ENCODE data around the gene PRKCG. TPM values are rescaled to one million over a fixed set of nuclear protein-coding genes. Genes with fewer than 3 reads are reported as not detected.

Gene PRKCG
- polyA plus RNA-seq, 1 experiment: not detected

DNA sequence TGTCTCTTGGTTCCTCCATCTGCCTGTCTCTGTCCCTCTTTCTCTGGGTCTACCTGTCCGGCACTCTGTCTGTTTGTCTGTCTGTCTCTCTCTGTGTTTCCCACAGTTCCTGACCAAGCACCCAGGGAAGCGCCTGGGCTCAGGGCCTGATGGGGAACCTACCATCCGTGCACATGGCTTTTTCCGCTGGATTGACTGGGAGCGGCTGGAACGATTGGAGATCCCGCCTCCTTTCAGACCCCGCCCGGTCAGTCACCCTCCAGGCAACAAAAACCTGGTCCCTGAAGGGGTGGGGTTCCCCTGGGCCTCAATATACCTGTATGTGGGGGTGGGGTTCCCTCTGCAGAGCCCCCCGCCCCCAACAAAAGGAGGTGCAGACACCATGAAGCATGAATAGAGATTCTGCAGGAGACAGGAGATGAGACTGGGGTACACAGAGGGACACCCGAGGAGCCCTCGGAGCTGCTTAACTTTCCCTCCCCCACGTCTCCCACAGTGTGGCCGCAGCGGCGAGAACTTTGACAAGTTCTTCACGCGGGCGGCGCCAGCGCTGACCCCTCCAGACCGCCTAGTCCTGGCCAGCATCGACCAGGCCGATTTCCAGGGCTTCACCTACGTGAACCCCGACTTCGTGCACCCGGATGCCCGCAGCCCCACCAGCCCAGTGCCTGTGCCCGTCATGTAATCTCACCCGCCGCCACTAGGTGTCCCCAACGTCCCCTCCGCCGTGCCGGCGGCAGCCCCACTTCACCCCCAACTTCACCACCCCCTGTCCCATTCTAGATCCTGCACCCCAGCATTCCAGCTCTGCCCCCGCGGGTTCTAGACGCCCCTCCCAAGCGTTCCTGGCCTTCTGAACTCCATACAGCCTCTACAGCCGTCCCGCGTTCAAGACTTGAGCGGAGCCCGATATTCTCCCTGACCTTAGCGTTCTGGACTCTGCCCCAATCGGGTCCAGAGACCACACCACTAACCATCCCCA, 24.5 kb downstream of the PRKCG start:
- POLR2A ChIA-PET: no interaction called here
- TF ChIP-seq CTCF (IDR thresholded peaks at IDR 0.05; ENCODE audit: insufficient read depth, low read depth, low read length): peak; percentile 92
- CTCF ChIA-PET: interaction anchor here (0.6 to 2.8 kb wide), 14 partner anchors 10 to 532 kb away, joined by 3 to 31 read pairs (median 4); no protein-coding TSS in a partner anchor
- Histone ChIP-seq H3K27me3 (ENCODE audit: control insufficient read depth, insufficient read depth, low read length) (peaks cover 33% of the 10 kb centered on the region), H3K36me3 (ENCODE audit: control insufficient read depth, insufficient read depth, low read length) (no peaks in the 10 kb centered on the region), H3K4me3 (ENCODE audit: low read depth, low read length) (no peak overlapping the region)
- DNase-seq (ENCODE audit: low read depth): no peak

DNA sequence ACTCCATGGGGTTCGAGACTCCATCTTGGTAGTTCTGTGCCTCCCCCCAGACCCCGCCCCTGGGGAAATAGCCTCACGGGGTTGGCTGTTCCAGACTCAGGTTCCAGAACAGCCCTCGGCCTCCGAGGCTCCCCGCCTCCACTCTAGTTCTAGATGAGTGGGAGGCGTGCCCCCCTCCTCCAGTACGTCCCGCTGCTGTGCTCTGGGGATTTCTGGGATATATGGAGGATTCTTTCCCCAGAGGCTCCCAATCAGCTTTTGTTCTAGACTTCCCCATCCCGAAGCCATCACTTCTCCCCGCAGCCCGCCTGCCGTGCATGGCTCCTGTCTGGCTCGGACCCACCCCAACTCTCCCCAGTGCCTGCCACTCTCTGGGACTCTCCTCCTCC, 25.2 kb downstream of the PRKCG start:
- ChIA-PET POLR2A (no interaction called here), CTCF (interaction anchor here (0.6 to 2.8 kb wide), 12 partner anchors 10 to 532 kb away, joined by 3 to 31 read pairs (median 4); no protein-coding TSS in a partner anchor)
- H3K4me3 ChIP-seq (ENCODE audit: low read depth, low read length): no peak overlapping the region
- no peak for TF ChIP-seq CTCF (IDR thresholded peaks at IDR 0.05; ENCODE audit: insufficient read depth, low read depth, low read length)
- H3K36me3 ChIP-seq (ENCODE audit: control insufficient read depth, insufficient read depth, low read length): no peaks in the 10 kb centered on the region
- DNase-seq (ENCODE audit: low read depth): no peak
- H3K27me3 ChIP-seq (ENCODE audit: control insufficient read depth, insufficient read depth, low read length): peaks cover 35% of the 10 kb centered on the region

DNA sequence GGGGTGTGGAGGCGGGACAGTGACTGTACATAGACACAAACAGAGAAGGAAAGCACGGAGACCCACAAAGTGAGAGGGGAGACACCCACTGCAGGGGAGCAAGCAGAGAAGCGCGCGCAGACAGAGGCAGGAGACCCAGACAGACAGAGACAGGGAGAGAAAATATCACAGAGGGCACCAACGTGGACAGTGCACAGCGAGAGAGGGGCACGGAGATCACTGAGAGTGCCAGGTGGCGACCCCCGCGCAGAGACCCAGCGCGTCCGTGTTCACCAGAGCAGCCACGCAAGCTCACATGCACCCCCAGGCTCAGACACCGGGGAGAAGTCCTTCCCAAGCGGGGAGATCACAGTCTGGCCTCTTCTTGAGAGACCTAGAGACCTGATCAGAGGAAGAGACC, 25.7 kb downstream of the PRKCG start:
- POLR2A ChIA-PET: no interaction called here
- no peak for TF ChIP-seq CTCF (IDR thresholded peaks at IDR 0.05; ENCODE audit: insufficient read depth, low read depth, low read length)
- CTCF ChIA-PET: interaction anchor here (0.9 to 2.8 kb wide), 7 partner anchors 9 to 122 kb away, joined by 4 to 31 read pairs (median 4); no protein-coding TSS in a partner anchor
- no peak for DNase-seq (ENCODE audit: low read depth)
- Histone ChIP-seq H3K27me3 (ENCODE audit: control insufficient read depth, insufficient read depth, low read length) (peaks cover 35% of the 10 kb centered on the region), H3K4me3 (ENCODE audit: low read depth, low read length) (no peak overlapping the region), H3K36me3 (ENCODE audit: control insufficient read depth, insufficient read depth, low read length) (no peaks in the 10 kb centered on the region)

DNA sequence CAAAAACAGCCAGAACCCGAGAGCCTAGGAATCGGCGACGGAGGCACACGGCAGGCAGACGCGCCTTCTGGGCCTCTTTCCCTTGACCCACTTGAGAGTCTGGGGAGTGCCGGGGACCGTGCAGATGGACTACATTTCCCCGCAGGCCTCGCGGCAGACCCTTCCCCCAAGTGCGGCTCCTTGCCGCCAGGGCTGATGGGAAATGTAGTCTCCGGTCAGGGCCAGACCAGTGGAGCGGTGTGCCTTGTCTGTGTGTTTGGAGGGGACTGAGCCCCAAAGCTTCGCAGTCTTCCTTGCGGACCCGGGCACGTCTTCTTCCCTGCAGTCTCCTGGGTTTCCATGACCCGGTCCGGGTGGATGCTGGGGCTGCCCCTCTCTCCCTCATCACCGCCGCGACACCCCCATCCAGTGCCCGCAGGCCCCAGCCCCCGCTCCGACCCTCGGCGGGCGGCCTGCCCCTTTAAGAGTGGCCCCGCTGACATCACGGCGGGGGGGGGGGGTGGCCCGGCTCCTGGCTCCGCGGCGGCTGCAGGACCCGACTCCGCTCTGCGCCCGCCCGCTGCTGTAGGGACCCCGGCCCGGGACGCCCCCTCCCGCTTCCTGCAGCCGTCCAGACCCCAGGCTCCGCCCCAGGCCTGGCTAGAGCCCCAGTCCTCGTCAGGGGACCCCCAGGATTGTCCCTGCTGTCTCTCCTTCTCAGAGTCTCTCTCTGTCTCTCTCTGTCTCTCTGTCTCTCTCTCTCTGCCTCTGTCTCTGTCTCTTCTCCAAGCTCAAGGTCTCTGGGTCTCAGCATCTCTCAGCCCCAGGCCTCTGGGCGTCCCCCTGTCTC, 26.3 kb downstream of the PRKCG start:
- DNase-seq (ENCODE audit: low read depth): no peak
- ChIA-PET POLR2A (no interaction called here), CTCF (interaction anchor here (0.9 to 2.8 kb wide), 5 partner anchors 9 to 115 kb away, joined by 4 to 31 read pairs (median 4); no protein-coding TSS in a partner anchor)
- Histone ChIP-seq H3K36me3 (ENCODE audit: control insufficient read depth, insufficient read depth, low read length) (no peaks in the 10 kb centered on the region), H3K4me3 (ENCODE audit: low read depth, low read length) (peak overlapping the region; percentile 9; the same call in 1 of the 2 replicates), H3K27me3 (ENCODE audit: control insufficient read depth, insufficient read depth, low read length) (peaks cover 35% of the 10 kb centered on the region)
- no peak for TF ChIP-seq CTCF (IDR thresholded peaks at IDR 0.05; ENCODE audit: insufficient read depth, low read depth, low read length)
